H9 (cell line): ENCODE results near the gene GOLGA3. TPM values are rescaled to one million over a fixed set of nuclear protein-coding genes. Genes with fewer than 3 reads are reported as not detected.

Source experiments
- DNase-seq: peaks from one replicate; pipeline ENCODE4 v3.0.0-alpha.2; 2017
- H2AFZ ChIP-seq: one replicate; pipeline ENCODE4 v1.6.1; 2013; ENCODE audit warnings: mild to moderate bottlenecking, low read length, control low read depth, moderate library complexity
- H2AK5ac ChIP-seq: 2 replicates; pipeline ENCODE4 v1.6.1; 2013; ENCODE audit warnings: low read length, control low read depth, mixed read lengths; ENCODE audit not compliant: insufficient read length
- H2BK120ac ChIP-seq: one replicate; pipeline ENCODE4 v1.6.1; 2013; ENCODE audit warnings: low read depth, mild to moderate bottlenecking, low read length, control low read depth, inconsistent platforms; ENCODE audit not compliant: poor library complexity, severe bottlenecking
- H2BK12ac ChIP-seq: 2 replicates; pipeline ENCODE4 v1.6.1; 2013; ENCODE audit warnings: low read length, control low read depth, mixed read lengths, low read depth; ENCODE audit not compliant: insufficient read length
- H2BK15ac ChIP-seq: 2 replicates; pipeline ENCODE4 v1.6.1; 2013; ENCODE audit warnings: low read depth, low read length, control low read depth
- H2BK20ac ChIP-seq: one replicate; pipeline ENCODE4 v1.6.1; 2013; ENCODE audit warnings: low read depth, mild to moderate bottlenecking, low read length, control low read depth, inconsistent platforms; ENCODE audit not compliant: poor library complexity, severe bottlenecking
- H2BK5ac ChIP-seq: 2 replicates; pipeline ENCODE4 v1.6.1; 2013; ENCODE audit warnings: low read length, control low read depth, mixed read lengths; ENCODE audit not compliant: insufficient read length
- H3K14ac ChIP-seq: 2 replicates; pipeline ENCODE4 v1.6.1; 2013; ENCODE audit warnings: low read length, control low read depth; ENCODE audit not compliant: insufficient read depth
- H3K18ac ChIP-seq: 2 replicates; pipeline ENCODE4 v1.6.1; 2013; ENCODE audit warnings: low read depth, mild to moderate bottlenecking, mixed read lengths, low read length, control low read depth; ENCODE audit not compliant: insufficient read length
- H3K23ac ChIP-seq: 2 replicates; pipeline ENCODE4 v1.6.1; 2013; ENCODE audit warnings: low read length, control low read depth, mixed read lengths, low read depth; ENCODE audit not compliant: insufficient read length
- H3K23me2 ChIP-seq: 2 replicates; pipeline ENCODE4 v1.6.1; 2013; ENCODE audit warnings: low read depth, mild to moderate bottlenecking, mixed read lengths, low read length, control low read depth; ENCODE audit not compliant: insufficient read length, poor library complexity, severe bottlenecking
- H3K27ac ChIP-seq: 2 replicates; pipeline ENCODE4 v1.5.1; 2013; ENCODE audit warnings: low read length, control low read depth, mixed read lengths, low read depth; ENCODE audit not compliant: insufficient read length
- H3K27me3 ChIP-seq: 2 replicates; pipeline ENCODE4 v1.6.1; 2013; ENCODE audit warnings: low read length, control low read depth, inconsistent platforms; ENCODE audit not compliant: insufficient read depth
- H3K4ac ChIP-seq: 2 replicates; pipeline ENCODE4 v1.6.1; 2013; ENCODE audit warnings: low read depth, mild to moderate bottlenecking, control low read depth, inconsistent platforms, low read length, moderate library complexity
- H3K4me1 ChIP-seq: 2 replicates; pipeline ENCODE4 v1.6.1; 2013; ENCODE audit warnings: low read length, control low read depth, inconsistent platforms; ENCODE audit not compliant: insufficient read depth
- H3K4me2 ChIP-seq: 2 replicates; pipeline ENCODE4 v1.6.1; 2013; ENCODE audit warnings: low read length, control low read depth, mixed read lengths; ENCODE audit not compliant: insufficient read length, insufficient read depth
- H3K56ac ChIP-seq: 2 replicates; pipeline ENCODE4 v1.6.1; 2013; ENCODE audit warnings: low read depth, mild to moderate bottlenecking, mixed read lengths, low read length, control low read depth; ENCODE audit not compliant: insufficient read length
- H3K79me1 ChIP-seq: 2 replicates; pipeline ENCODE4 v1.6.1; 2013; ENCODE audit warnings: low read depth, mild to moderate bottlenecking, moderate library complexity, low read length, control low read depth, inconsistent platforms; ENCODE audit not compliant: insufficient read depth, poor library complexity, severe bottlenecking
- H3K79me2 ChIP-seq: 2 replicates; pipeline ENCODE4 v1.6.1; 2013; ENCODE audit warnings: low read length, control low read depth, inconsistent platforms; ENCODE audit not compliant: insufficient read depth
- H3K9ac ChIP-seq: 2 replicates; pipeline ENCODE4 v1.6.1; 2013; ENCODE audit warnings: low read length, control low read depth, mixed read lengths; ENCODE audit not compliant: insufficient read length; ENCODE audit errors: extremely low read depth
- H3K9me3 ChIP-seq: one replicate; pipeline ENCODE4 v1.6.1; 2013; ENCODE audit warnings: low read depth, low read length, inconsistent platforms; ENCODE audit not compliant: control insufficient read depth
- H3T11ph ChIP-seq: one replicate; pipeline ENCODE4 v1.6.1; 2013; ENCODE audit warnings: mild to moderate bottlenecking, low read length, control low read depth, inconsistent platforms
- H4K20me1 ChIP-seq: one replicate; pipeline ENCODE4 v1.6.1; 2013; ENCODE audit not compliant: control insufficient read depth, insufficient read length, insufficient read depth
- H4K5ac ChIP-seq: 2 replicates; pipeline ENCODE4 v1.6.1; 2013; ENCODE audit warnings: low read depth, mild to moderate bottlenecking, mixed read lengths, low read length, control low read depth; ENCODE audit not compliant: insufficient read length
- H4K8ac ChIP-seq: replicated peaks from 2 replicates; pipeline ENCODE4 v1.6.1; 2013; ENCODE audit warnings: low read length, control low read depth, mixed read lengths, low read depth; ENCODE audit not compliant: insufficient read length
- H4K91ac ChIP-seq: 2 replicates; pipeline ENCODE4 v1.6.1; 2013; ENCODE audit warnings: low read depth, mild to moderate bottlenecking, moderate library complexity, mixed read lengths, low read length, control low read depth; ENCODE audit not compliant: insufficient read length
- H3K27ac Mint-ChIP-seq, 3 experiments: 2 replicates in 2 of 3; 3 replicates in 1 of 3; pipeline ENCODE4 v1.8.0; 2020 to 2021; ENCODE audit warnings: mixed read lengths in 3 of 3, mild to moderate bottlenecking in 1 of 3, moderate library complexity in 1 of 3
- H3K27me3 Mint-ChIP-seq: 2 replicates; pipeline ENCODE4 v1.8.0; 2021; ENCODE audit warnings: low read depth, mild to moderate bottlenecking, moderate library complexity, mixed read lengths
- H3K36me3 Mint-ChIP-seq, 3 experiments: 2 replicates in 2 of 3; 3 replicates in 1 of 3; pipeline ENCODE4 v1.8.0; 2020 to 2021; ENCODE audit warnings: low read depth in 3 of 3, mixed read lengths in 3 of 3; ENCODE audit not compliant: insufficient read depth in 1 of 3
- H3K4me1 Mint-ChIP-seq, 2 experiments: 2 replicates each; pipeline ENCODE4 v1.8.0; 2020; ENCODE audit warnings: mixed read lengths in 2 of 2
- H3K4me3 Mint-ChIP-seq, 2 experiments: 2 replicates in 1 of 2; 3 replicates in 1 of 2; pipeline ENCODE4 v1.8.0; 2020 to 2021; ENCODE audit warnings: mild to moderate bottlenecking in 2 of 2, mixed read lengths in 2 of 2, moderate library complexity in 1 of 2
- H3K9me3 Mint-ChIP-seq, 2 experiments: 2 replicates in 1 of 2; 3 replicates in 1 of 2; pipeline ENCODE4 v1.8.0; 2020; ENCODE audit warnings: mild to moderate bottlenecking in 2 of 2, mixed read lengths in 2 of 2, moderate library complexity in 1 of 2
- CTCF ChIP-seq: fragments of 200-600 bp; sonication (generic); conservative IDR thresholded peaks from 3 replicates; pipeline ENCODE4 v1.8.0; 2021; ENCODE audit warnings: antibody characterized with exemption, mild to moderate bottlenecking
- WGBS: extraction: QIAGEN DNeasy Blood & Tissue Kit; methylation state at CpG from one replicate; pipeline ENCODE4 v1.1.7; 2013; ENCODE audit warnings: missing lambda C conversion rate, low lambda C conversion rate, mixed read lengths; ENCODE audit not compliant: insufficient read length; ENCODE audit errors: extremely low coverage; 5-methylcytosine and 5-hydroxymethylcytosine counted together
- total RNA-seq: library from RNA; stranded (reverse); gene quantifications from 2 replicates; pipeline ENCODE4 v1.2.1, GENCODE V29; 2021

Gene GOLGA3
- total RNA-seq, 1 experiment from 2014 or later: 40.1 TPM

DNA sequence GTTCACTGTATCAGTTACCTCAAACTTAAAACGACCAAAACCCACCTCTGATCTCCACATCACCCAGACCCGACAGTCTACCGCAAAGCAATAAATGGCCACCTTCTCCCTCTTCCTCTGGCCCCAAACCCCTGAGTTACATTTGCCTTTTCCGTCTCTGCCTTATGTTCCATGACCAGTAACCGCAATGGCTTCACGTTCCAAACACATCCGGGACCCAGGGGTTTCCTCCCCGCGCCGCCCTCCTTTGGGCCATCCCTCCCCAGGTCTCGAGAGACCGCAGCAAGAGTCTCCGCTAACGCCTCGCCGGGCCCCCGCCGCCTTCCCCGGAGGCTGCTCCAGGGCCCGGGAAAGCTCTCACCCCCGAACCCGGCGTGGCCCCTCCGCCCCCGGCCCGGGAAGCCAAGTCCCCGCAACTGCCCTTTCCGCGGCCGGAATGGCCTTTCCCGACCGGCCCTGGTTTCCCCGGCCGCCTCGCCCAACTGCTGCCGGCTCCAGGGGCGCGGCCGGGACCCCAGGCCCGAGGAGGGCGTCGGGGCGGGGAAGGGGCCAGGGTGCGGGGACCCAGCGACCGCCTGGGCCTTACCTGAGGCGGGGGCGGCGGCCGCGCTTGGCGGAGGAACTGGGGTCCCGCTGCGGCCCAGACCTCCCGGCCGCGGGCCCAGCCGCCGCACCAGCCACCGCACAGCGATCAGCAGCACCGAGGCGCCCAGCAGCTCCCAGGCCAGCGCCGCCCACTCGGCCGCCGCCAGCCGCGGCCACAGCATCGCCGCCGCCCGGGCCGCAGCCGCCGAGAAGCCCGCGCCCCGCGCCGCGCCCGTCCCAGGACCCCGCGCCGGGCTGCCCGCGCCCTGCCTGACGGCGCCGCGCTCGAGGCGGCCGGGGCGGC, 67.4 kb downstream of the GOLGA3 start, which contains the start of gene ANKLE2:
ANKLE2 (minus strand) TSS at position 801 of the 889 bp plus-strand sequence; CDS start at position 767, 34 bp downstream.
- no CpG with 5 or more reads among the region's 97 CpGs for whole genome bisulfite sequencing
- no peak for DNase-seq
- Mint-ChIP-seq H3K9me3 (peaks cover 0 to 1% of the 10 kb centered on the region in 2 experiments; a peak in 1 of 5 replicates), H3K4me3 (peak within 1 kb of the TSS; percentile 91 to 94), H3K36me3 (peaks cover 14 to 31% (median 21%) of the 10 kb centered on the region in 3 experiments; a peak in 6 of 7 replicates), H3K4me1 (peaks cover 5 to 14% of the 10 kb centered on the region in 2 experiments), H3K27me3 (no peaks in the 10 kb centered on the region; the same call in 1 of the 2 replicates), H3K27ac (peak within 1 kb of the TSS; percentile 41 to 92 (median 88))
- no peak within 1 kb of the TSS for H4K91ac ChIP-seq
- no peak within 1 kb of the TSS for H2BK12ac ChIP-seq
- no peaks in the 10 kb centered on the region for H3K9me3 ChIP-seq
- no peak within 1 kb of the TSS for H4K5ac ChIP-seq
- peak within 1 kb of the TSS; percentile 1 for H2BK120ac ChIP-seq
- H3K79me1 ChIP-seq: peaks cover 12% of the 10 kb centered on the region
- H3K14ac ChIP-seq: peak within 1 kb of the TSS; percentile 91
- peak within 1 kb of the TSS; percentile 96 for H3K4me2 ChIP-seq
- peaks cover 26% of the 10 kb centered on the region; the same call in 1 of the 2 replicates for H3K79me2 ChIP-seq
- no peaks in the 10 kb centered on the region for H3K27me3 ChIP-seq
- no peak within 1 kb of the TSS for H2BK20ac ChIP-seq
- H3K23ac ChIP-seq: no peak within 1 kb of the TSS
- H3K4ac ChIP-seq: no peak within 1 kb of the TSS; the same call in 1 of the 2 replicates
- H3K9ac ChIP-seq: peak within 1 kb of the TSS; percentile 93
- no peak within 1 kb of the TSS for H2AK5ac ChIP-seq
- H2BK5ac ChIP-seq: no peak within 1 kb of the TSS
- no peak within 1 kb of the TSS for H4K8ac ChIP-seq
- no peak within 1 kb of the TSS for H3T11ph ChIP-seq
- H2AFZ ChIP-seq: no peak within 1 kb of the TSS
- TF ChIP-seq CTCF: no peak
- H2BK15ac ChIP-seq: no peak within 1 kb of the TSS
- H4K20me1 ChIP-seq: no peaks in the 10 kb centered on the region
- peak within 1 kb of the TSS; percentile 79 for H3K27ac ChIP-seq
- no peaks in the 10 kb centered on the region for H3K4me1 ChIP-seq
- H3K23me2 ChIP-seq: peaks cover 7% of the 10 kb centered on the region
- H3K18ac ChIP-seq: peak within 1 kb of the TSS; percentile 77
- no peak within 1 kb of the TSS for H3K56ac ChIP-seq
